Central memory CD8-positive, alpha-beta T cell (primary cell): ENCODE data around the gene MUSTN1.

Experiments used
- ATAC-seq: fragments of 150-1000 bp; cut with Tn5 transposase; replicated peaks from 2 replicates; pipeline ENCODE4 v1.10.0; 2022; ENCODE audit warnings: mild to moderate bottlenecking, moderate FRiP score, moderate number of reproducible peaks; ENCODE audit not compliant: poor library complexity, severe bottlenecking; ENCODE audit errors: extremely low read depth
- DNase-seq, 2 donors: peaks; one replicate each; pipeline ENCODE4 v3.0.0; 2021; ENCODE audit warnings: low spot score in 2 of 2
- H3K27ac Mint-ChIP-seq: one replicate; pipeline ENCODE4 v1.8.0; 2022; ENCODE audit warnings: low read depth, mild to moderate bottlenecking, moderate library complexity, mixed read lengths
- H3K27me3 Mint-ChIP-seq: one replicate; pipeline ENCODE4 v1.8.0; 2022; ENCODE audit warnings: mixed read lengths
- H3K36me3 Mint-ChIP-seq: one replicate; pipeline ENCODE4 v1.8.0; 2022; ENCODE audit warnings: mild to moderate bottlenecking, moderate library complexity, mixed read lengths; ENCODE audit not compliant: insufficient read depth
- H3K4me1 Mint-ChIP-seq: one replicate; pipeline ENCODE4 v1.8.0; 2022; ENCODE audit warnings: mixed read lengths
- H3K4me3 Mint-ChIP-seq: one replicate; pipeline ENCODE4 v1.8.0; 2022; ENCODE audit warnings: mild to moderate bottlenecking, moderate library complexity, mixed read lengths
- H3K9me3 Mint-ChIP-seq: one replicate; pipeline ENCODE4 v1.8.0; 2022; ENCODE audit warnings: mixed read lengths

The MUSTN1 gene

DNA sequence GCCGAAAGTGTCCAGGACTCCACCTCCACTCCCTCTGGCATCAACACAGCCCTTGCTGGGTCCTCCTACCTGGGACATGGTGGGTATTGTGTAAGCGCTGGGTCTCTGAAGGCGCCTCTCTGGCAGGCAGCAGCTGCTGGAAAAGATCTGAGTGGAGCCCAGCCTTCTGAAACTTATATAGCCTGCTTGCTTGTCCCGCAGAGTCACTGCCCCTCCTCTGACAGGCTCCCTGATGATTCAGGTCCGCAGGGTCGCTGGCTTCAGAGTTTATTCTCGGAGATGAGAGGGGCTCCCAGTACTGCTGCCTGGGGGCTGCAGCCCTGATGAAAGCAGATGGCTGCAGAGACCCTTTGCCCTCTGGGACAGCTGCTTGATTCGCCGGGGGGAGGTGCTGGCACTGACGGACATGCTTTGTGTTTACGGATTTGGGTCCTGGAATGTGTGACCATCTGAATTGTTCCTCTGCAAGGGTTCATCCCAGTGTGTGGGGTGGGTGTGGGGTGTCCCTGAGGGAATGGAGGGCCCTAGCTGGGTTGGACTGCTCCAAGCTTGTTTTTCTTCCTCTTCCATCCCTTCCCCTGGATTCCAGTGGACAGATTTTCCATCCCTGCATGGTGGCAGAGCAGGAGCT lies at the start of gene MUSTN1:
MUSTN1 (minus strand) TSS at position 149 of the 631 bp plus-strand sequence; CDS start at position 78, 71 bp downstream.
- Mint-ChIP-seq H3K9me3 (no peaks in the 10 kb centered on the region), H3K27ac (peak within 1 kb of the TSS; percentile 9), H3K27me3 (no peaks in the 10 kb centered on the region), H3K36me3 (peaks cover 11% of the 10 kb centered on the region), H3K4me1 (peaks cover 35% of the 10 kb centered on the region), H3K4me3 (no peak within 1 kb of the TSS)
- ATAC-seq (no peak), DNase-seq (no peak)

DNA sequence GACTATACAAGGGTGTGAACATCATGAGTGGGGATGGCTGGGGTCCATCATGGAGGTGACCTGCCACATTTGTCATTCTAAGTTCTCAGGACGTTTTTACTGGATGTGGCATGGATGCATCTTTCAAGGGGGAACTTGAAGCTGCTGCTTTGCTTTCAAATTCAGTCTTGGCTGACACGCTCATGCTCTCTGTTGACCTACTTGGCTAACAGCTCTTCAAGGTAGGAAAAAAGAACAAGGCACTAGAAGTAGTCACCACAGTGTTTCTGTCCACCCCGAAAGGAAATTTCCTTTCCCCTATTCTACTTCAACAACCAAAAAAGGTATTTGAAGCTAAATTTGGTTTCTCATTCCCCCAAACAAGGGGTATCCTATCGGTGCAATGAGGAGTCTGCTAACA lies 47.6 kb upstream of the MUSTN1 start:
- no peak for DNase-seq
- H3K27me3 Mint-ChIP-seq = no peaks in the 10 kb centered on the region
- H3K4me1 Mint-ChIP-seq = peaks cover 39% of the 10 kb centered on the region
- ATAC-seq = no peak
- H3K4me3 Mint-ChIP-seq = no peak overlapping the region
- no peaks in the 10 kb centered on the region for H3K9me3 Mint-ChIP-seq
- peaks cover 3% of the 10 kb centered on the region for H3K36me3 Mint-ChIP-seq
- no peak overlapping the region for H3K27ac Mint-ChIP-seq

DNA sequence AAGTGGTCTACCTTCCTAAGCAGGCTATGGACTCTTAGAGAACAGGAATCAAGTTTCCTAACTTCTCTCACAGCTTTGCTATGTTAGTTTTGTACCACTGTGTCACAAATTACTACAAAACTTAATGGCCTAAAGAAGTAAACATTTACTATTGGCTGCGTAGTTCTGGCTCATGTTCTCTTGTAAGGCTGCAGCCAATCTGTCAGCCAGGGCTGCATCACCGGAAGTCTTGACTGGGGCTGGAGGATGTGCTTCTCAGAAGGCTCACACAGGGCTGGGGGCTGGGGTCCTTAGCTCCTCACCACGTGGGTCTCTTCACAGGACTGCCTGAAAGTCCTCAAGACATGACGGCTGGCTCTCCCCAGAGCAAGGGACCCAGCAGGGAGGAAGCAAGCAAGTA lies 47.1 kb upstream of the MUSTN1 start:
- ATAC-seq = no peak
- H3K27ac Mint-ChIP-seq = no peak overlapping the region
- no peaks in the 10 kb centered on the region for H3K9me3 Mint-ChIP-seq
- no peak for DNase-seq
- H3K4me1 Mint-ChIP-seq = peaks cover 39% of the 10 kb centered on the region
- H3K27me3 Mint-ChIP-seq = no peaks in the 10 kb centered on the region
- peaks cover 3% of the 10 kb centered on the region for H3K36me3 Mint-ChIP-seq
- H3K4me3 Mint-ChIP-seq = no peak overlapping the region

DNA sequence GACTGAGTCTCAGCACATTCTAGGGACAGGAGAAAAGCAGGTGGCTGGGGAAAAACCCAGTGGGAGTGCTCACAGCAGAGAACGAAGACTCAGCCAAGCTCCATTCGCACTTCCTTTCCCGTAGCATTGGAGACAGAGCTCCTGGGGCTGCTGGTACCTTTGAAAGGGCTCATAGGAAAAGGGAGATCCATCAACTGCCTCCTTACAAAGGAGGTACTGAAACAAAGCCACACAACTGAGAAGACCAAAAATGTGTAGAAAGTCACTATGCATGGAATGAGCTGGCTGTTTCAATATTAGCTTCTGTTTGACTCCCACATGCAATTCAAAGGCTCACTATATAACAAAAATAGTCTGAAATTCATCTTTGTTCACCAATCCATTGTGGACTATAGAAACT lies 45.7 kb upstream of the MUSTN1 start:
- no peak for DNase-seq
- peaks cover 3% of the 10 kb centered on the region for H3K36me3 Mint-ChIP-seq
- H3K27me3 Mint-ChIP-seq = no peaks in the 10 kb centered on the region
- peak overlapping the region; percentile 22 for H3K27ac Mint-ChIP-seq
- H3K9me3 Mint-ChIP-seq = no peaks in the 10 kb centered on the region
- no peak overlapping the region for H3K4me3 Mint-ChIP-seq
- no peak for ATAC-seq
- peaks cover 51% of the 10 kb centered on the region for H3K4me1 Mint-ChIP-seq

DNA sequence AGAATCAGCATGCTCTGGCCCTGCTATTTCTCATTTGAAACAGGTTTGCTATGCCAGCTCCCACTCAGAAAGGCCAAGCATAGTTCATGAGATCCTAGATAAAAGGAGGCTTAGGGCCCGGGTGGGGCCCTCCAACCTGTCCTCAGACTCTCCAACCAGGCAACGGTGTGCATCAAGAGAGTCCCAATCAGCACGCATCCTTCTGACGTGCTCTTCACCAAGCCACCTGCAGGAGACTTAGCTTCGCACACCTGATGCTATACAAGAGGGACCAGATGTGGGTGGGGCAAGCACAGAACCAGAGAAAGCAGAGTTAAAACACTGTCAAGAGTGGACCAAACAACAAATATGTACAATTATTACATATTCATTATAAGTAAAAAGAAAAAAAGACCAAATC lies 45.2 kb upstream of the MUSTN1 start:
- peaks cover 55% of the 10 kb centered on the region for H3K4me1 Mint-ChIP-seq
- peaks cover 3% of the 10 kb centered on the region for H3K36me3 Mint-ChIP-seq
- no peak overlapping the region for H3K4me3 Mint-ChIP-seq
- H3K27ac Mint-ChIP-seq = peak overlapping the region; percentile 22
- ATAC-seq = no peak
- no peaks in the 10 kb centered on the region for H3K27me3 Mint-ChIP-seq
- no peak for DNase-seq
- H3K9me3 Mint-ChIP-seq = no peaks in the 10 kb centered on the region

DNA sequence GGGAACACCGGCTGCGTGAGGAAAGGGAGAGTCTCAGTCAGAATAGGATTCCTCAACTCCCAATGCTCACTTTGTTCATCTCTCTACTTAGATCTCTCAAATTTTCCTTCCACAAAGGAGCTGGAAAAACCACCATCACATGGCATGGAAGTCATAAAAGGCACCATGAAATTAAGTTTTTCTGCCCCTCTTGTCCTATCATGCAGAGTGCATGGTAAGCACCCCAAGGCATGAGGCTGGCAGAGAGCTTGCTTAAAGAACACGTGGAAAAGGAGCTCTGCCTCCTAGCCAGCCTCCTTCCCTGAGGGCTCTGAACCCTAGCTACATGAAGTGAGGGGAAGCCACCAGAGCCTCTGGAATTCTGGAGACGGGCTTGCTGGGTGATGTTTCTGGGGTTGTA lies 44.8 kb upstream of the MUSTN1 start:
- Mint-ChIP-seq H3K4me1 (peaks cover 60% of the 10 kb centered on the region), H3K27me3 (no peaks in the 10 kb centered on the region), H3K9me3 (no peaks in the 10 kb centered on the region), H3K4me3 (no peak overlapping the region), H3K36me3 (peaks cover 3% of the 10 kb centered on the region), H3K27ac (peak overlapping the region; percentile 22)
- no peak for ATAC-seq
- DNase-seq = no peak

DNA sequence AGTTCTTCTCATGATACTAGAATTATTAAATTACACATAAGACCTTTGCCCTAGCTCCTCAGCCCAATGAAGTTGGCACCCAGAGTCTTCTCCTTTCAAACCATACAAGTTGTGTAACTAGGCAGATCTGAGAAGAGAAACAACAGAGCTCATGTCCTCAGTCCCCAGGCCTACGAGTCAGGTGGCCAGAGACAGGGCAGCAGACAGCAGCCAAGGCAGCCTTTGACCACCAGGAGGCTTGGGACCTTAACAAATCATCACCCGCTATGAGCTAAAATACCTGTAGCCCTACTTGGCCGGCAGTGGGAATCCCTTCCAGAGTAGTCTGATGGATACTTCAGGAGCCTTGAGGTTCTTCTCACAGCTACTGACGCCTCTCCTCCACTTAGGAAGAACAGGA lies 44.3 kb upstream of the MUSTN1 start:
- no peak overlapping the region for H3K27ac Mint-ChIP-seq
- peaks cover 6% of the 10 kb centered on the region for H3K36me3 Mint-ChIP-seq
- ATAC-seq (no peak), DNase-seq (no peak)
- H3K27me3 Mint-ChIP-seq = no peaks in the 10 kb centered on the region
- H3K4me1 Mint-ChIP-seq = peaks cover 65% of the 10 kb centered on the region
- H3K9me3 Mint-ChIP-seq = no peaks in the 10 kb centered on the region
- H3K4me3 Mint-ChIP-seq = no peak overlapping the region

DNA sequence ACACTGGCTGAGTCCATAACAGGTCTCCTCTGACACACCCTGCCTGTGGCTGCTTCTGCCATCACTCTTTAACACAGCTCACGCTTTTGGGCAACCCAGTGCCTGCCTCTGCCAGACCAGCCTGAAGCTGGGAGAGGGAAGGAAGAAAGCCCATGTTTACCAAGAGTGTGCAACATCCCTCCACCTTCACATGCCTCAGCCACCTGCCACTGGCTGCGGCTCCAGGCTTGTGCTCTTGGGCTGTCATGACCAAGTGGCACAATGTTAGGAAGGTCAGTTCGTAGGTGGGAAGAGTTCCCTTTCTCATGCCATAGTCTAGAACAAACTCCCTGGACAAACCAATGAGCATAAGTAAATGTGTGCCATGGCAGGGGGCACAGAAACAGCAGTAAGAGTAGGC lies 42.3 kb upstream of the MUSTN1 start:
- Mint-ChIP-seq H3K36me3 (peaks cover 6% of the 10 kb centered on the region), H3K4me3 (no peak overlapping the region), H3K27ac (no peak overlapping the region), H3K4me1 (peaks cover 57% of the 10 kb centered on the region), H3K9me3 (no peaks in the 10 kb centered on the region), H3K27me3 (no peaks in the 10 kb centered on the region)
- no peak for ATAC-seq
- DNase-seq = no peak

DNA sequence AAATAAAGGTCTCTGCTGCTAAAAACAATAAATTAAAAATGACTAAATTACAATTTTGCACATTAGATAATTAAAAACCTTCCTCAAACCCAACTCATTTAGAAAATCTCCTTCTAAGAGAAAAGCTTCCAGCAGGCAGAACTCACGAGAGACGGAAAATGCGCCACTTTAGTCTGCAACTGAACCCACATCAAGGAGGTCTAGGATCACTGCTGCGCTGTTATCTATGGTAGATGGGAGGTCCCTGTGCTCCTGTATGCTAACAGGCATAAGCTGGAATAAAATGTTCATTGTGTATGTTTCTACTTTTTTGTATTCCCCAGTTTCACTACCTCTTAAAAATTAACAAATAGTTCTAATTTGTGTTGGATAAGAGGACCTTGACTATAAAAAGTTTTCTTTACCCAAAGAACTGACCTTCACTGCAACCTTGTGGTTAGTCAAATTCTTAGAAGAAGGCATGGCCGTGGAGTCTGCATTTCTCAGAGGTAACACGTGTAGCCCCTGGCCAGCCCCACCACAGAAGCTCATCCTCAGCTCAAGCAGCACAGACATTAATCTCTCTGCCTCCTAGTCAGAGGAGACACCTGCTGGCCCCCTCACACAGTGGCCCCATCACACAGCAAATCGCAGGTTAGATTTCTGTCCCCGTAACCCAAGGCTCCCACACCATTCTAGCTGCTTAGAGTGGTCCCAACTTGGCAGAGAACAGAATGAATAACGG lies 40.2 kb upstream of the MUSTN1 start:
- Mint-ChIP-seq H3K4me1 (peaks cover 62% of the 10 kb centered on the region), H3K4me3 (no peak overlapping the region), H3K36me3 (peaks cover 4% of the 10 kb centered on the region), H3K27ac (no peak overlapping the region), H3K9me3 (no peaks in the 10 kb centered on the region), H3K27me3 (no peaks in the 10 kb centered on the region)
- ATAC-seq (no peak), DNase-seq (no peak)

DNA sequence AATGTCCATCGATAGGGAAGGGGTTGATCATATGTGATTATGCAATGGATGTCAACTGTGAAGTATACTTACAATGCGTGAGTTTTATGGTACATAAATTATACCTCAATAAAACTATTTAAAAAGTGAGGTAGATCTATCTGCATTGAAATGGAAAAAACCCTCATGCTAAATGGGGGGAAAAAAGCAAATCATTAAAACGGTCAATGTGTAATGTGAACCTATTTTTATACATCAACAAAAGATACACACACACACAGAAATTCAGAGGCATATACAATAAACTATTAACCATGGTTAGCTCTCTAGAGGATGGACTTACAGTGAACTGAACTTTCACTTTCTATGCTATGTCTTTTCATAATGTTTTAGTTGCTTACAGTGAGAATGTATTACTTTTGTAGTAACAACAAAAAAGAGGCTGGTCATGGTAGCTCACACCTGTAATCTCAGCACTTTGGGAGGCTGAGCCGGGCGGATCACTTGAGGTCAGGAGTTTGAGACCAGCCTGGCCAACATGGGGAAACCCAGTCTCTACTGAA lies 39.4 kb upstream of the MUSTN1 start:
- peaks cover 60% of the 10 kb centered on the region for H3K4me1 Mint-ChIP-seq
- ATAC-seq (no peak), DNase-seq (no peak)
- peak overlapping the region; percentile 19 for H3K27ac Mint-ChIP-seq
- no peak overlapping the region for H3K4me3 Mint-ChIP-seq
- peaks cover 4% of the 10 kb centered on the region for H3K36me3 Mint-ChIP-seq
- no peaks in the 10 kb centered on the region for H3K9me3 Mint-ChIP-seq
- no peaks in the 10 kb centered on the region for H3K27me3 Mint-ChIP-seq

DNA sequence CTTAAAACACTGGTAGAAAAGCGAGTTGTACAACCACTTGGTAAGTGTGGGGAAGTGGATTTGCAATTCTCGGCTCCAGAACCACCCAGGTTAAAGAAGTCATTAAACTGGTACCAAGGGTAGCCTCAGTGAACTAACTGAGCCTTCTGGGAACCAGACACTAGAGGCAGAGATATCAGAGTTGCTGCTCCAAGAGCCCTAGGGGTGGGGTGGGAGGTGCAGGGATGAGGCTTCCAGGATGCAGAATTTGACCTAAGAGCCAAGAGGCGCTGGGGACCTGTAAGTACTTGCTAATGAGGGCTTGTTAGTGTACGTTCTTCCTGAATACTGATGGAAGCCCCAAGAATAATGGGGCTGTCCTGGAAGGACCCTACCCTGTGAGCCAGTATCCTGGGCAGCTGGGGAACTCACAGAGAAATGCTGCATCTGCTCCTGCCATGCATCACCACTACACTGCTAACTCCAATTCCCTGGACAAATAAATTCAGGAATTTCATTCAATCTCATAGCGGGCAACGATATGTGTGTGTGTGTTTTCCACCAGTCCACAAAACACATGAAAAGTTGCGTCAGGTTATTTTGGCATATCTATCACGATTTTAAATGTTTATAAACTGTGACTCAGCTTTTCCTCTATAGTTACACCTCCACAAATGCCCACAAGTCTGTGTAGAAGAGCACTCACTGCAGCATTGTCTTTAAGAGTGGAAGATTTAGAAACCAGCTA lies 38.8 kb upstream of the MUSTN1 start:
- Mint-ChIP-seq H3K9me3 (no peaks in the 10 kb centered on the region), H3K4me1 (peaks cover 60% of the 10 kb centered on the region), H3K27ac (peak overlapping the region; percentile 19), H3K4me3 (no peak overlapping the region), H3K27me3 (no peaks in the 10 kb centered on the region), H3K36me3 (peaks cover 5% of the 10 kb centered on the region)
- no peak for DNase-seq
- no peak for ATAC-seq

DNA sequence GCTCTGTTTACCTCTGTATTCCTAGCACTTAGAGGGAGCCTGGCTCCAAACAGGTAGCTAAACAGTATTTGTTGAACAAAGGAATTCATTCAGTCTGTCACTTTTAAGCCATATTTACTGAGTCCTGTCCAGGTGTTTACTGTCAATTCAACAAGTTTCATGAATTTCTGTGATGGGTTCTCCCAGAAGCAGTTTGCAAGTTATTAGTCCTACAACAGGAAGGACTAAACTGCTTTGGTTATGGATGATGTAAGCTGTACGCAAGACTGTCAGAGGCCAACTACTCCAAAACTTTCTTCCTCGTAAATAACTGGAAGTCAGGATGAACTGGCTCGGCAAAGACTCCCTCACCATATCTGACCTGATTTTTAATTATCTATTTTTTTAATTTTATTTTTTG lies 37.4 kb upstream of the MUSTN1 start:
- peaks cover 61% of the 10 kb centered on the region for H3K4me1 Mint-ChIP-seq
- no peak for DNase-seq
- no peak overlapping the region for H3K27ac Mint-ChIP-seq
- no peak overlapping the region for H3K4me3 Mint-ChIP-seq
- no peaks in the 10 kb centered on the region for H3K27me3 Mint-ChIP-seq
- H3K36me3 Mint-ChIP-seq = peaks cover 5% of the 10 kb centered on the region
- no peak for ATAC-seq
- no peaks in the 10 kb centered on the region for H3K9me3 Mint-ChIP-seq
